IPS-18a (cell line): ENCODE measurements around the gene PTP4A1.
"Not testable (repeated sequence)": the region's sequence is repeated elsewhere in the genome, so short reads cannot be mapped to it uniquely, and the experiment has no call there.

Experiments used
- H3K27ac ChIP-seq: one replicate; pipeline ENCODE4 v1.5.1; 2013; ENCODE audit warnings: low read length
- H3K27me3 ChIP-seq: one replicate; pipeline ENCODE4 v1.6.1; 2013; ENCODE audit warnings: mild to moderate bottlenecking, low read length; ENCODE audit not compliant: control insufficient read depth, insufficient read depth
- H3K36me3 ChIP-seq: one replicate; pipeline ENCODE4 v1.6.1; 2013; ENCODE audit warnings: low read depth, low read length; ENCODE audit not compliant: control insufficient read depth
- H3K4me1 ChIP-seq: one replicate; pipeline ENCODE4 v1.6.1; 2013; ENCODE audit warnings: low read depth, low read length; ENCODE audit not compliant: control insufficient read depth
- H3K4me3 ChIP-seq: one replicate; pipeline ENCODE4 v1.5.1; 2013; ENCODE audit warnings: low read length
- H3K9ac ChIP-seq: one replicate; pipeline ENCODE4 v1.6.1; 2013; ENCODE audit warnings: mild to moderate bottlenecking, low read length, moderate library complexity
- H3K9me3 ChIP-seq: one replicate; pipeline ENCODE4 v1.6.1; 2013; ENCODE audit warnings: low read depth, low read length; ENCODE audit not compliant: control insufficient read depth

Gene PTP4A1

GRCh38 chr6:63585652-63586051 lies 13.4 kb downstream of the PTP4A1 start:
- not testable (repeated sequence) for H3K4me3 ChIP-seq, H3K9ac ChIP-seq, H3K9me3 ChIP-seq, H3K27ac ChIP-seq, H3K27me3 ChIP-seq, H3K4me1 ChIP-seq
- H3K36me3 ChIP-seq, result peaks cover 14% of the 10 kb centered on the region

GRCh38 chr6:63589952-63590411 lies 17.7 kb downstream of the PTP4A1 start:
- no peaks in the 10 kb centered on the region for H3K9me3 ChIP-seq

GRCh38 chr6:63592886-63593285 lies 20.6 kb downstream of the PTP4A1 start:
- Histone ChIP-seq H3K9ac (no peak overlapping the region), H3K9me3 (no peaks in the 10 kb centered on the region), H3K4me3 (no peak overlapping the region), H3K27ac (no peak overlapping the region), H3K4me1 (peaks cover 13% of the 10 kb centered on the region), H3K36me3 (no peaks in the 10 kb centered on the region), H3K27me3 (no peaks in the 10 kb centered on the region)

More at GRCh38 chr6:63589952-63590411, 17.7 kb downstream of the PTP4A1 start:
- H3K27ac ChIP-seq, result no peak overlapping the region
- no peak overlapping the region for H3K9ac ChIP-seq
- no peak overlapping the region for H3K4me3 ChIP-seq
- no peaks in the 10 kb centered on the region for H3K36me3 ChIP-seq
- H3K4me1 ChIP-seq, result peaks cover 8% of the 10 kb centered on the region
- H3K27me3 ChIP-seq, result no peaks in the 10 kb centered on the region

- H3K4me3 ChIP-seq, result peak overlapping the region; percentile 89
- peak overlapping the region; percentile 13 for H3K27ac ChIP-seq
- H3K4me1 ChIP-seq, result peaks cover 5% of the 10 kb centered on the region
- peak overlapping the region; percentile 82 for H3K9ac ChIP-seq
- no peaks in the 10 kb centered on the region for H3K36me3 ChIP-seq
- no peaks in the 10 kb centered on the region for H3K27me3 ChIP-seq
- no peaks in the 10 kb centered on the region for H3K9me3 ChIP-seq
Measured at GRCh38 chr6:63597141-63598048, 25.1 kb downstream of the PTP4A1 start.

GRCh38 chr6:63598049-63599036 lies 26.1 kb downstream of the PTP4A1 start:
- Histone ChIP-seq H3K9ac (peak overlapping the region; percentile 82), H3K36me3 (no peaks in the 10 kb centered on the region), H3K4me3 (peak overlapping the region; percentile 89), H3K27ac (peak overlapping the region; percentile 59), H3K4me1 (peaks cover 5% of the 10 kb centered on the region), H3K9me3 (no peaks in the 10 kb centered on the region), H3K27me3 (no peaks in the 10 kb centered on the region)

- no peak overlapping the region for H3K9ac ChIP-seq
- H3K4me1 ChIP-seq, result peaks cover 5% of the 10 kb centered on the region
- H3K27me3 ChIP-seq, result no peaks in the 10 kb centered on the region
- no peaks in the 10 kb centered on the region for H3K9me3 ChIP-seq
- H3K4me3 ChIP-seq, result no peak overlapping the region
- H3K36me3 ChIP-seq, result no peaks in the 10 kb centered on the region
- no peak overlapping the region for H3K27ac ChIP-seq
Measured at GRCh38 chr6:63599243-63599642, 27.0 kb downstream of the PTP4A1 start.

GRCh38 chr6:63600136-63600535 lies 27.9 kb downstream of the PTP4A1 start:
- peaks cover 5% of the 10 kb centered on the region for H3K4me1 ChIP-seq
- no peaks in the 10 kb centered on the region for H3K9me3 ChIP-seq
- no peaks in the 10 kb centered on the region for H3K36me3 ChIP-seq
- H3K27me3 ChIP-seq, result no peaks in the 10 kb centered on the region
- no peak overlapping the region for H3K9ac ChIP-seq
- H3K27ac ChIP-seq, result no peak overlapping the region
- no peak overlapping the region for H3K4me3 ChIP-seq

GRCh38 chr6:63609231-63609630 lies 37.0 kb downstream of the PTP4A1 start:
- H3K4me1 ChIP-seq, result no peaks in the 10 kb centered on the region
- no peak overlapping the region for H3K27ac ChIP-seq
- no peaks in the 10 kb centered on the region for H3K36me3 ChIP-seq
- H3K9me3 ChIP-seq, result no peaks in the 10 kb centered on the region
- H3K4me3 ChIP-seq, result no peak overlapping the region
- H3K9ac ChIP-seq, result no peak overlapping the region
- no peaks in the 10 kb centered on the region for H3K27me3 ChIP-seq

- Histone ChIP-seq H3K9me3 (no peaks in the 10 kb centered on the region), H3K27me3 (no peaks in the 10 kb centered on the region), H3K27ac (no peak overlapping the region), H3K4me3 (no peak overlapping the region), H3K4me1 (no peaks in the 10 kb centered on the region), H3K9ac (no peak overlapping the region), H3K36me3 (no peaks in the 10 kb centered on the region)
Measured at GRCh38 chr6:63610944-63611343, 38.7 kb downstream of the PTP4A1 start.

- no peaks in the 10 kb centered on the region for H3K36me3 ChIP-seq
- H3K27me3 ChIP-seq, result no peaks in the 10 kb centered on the region
- no peaks in the 10 kb centered on the region for H3K4me1 ChIP-seq
- no peak overlapping the region for H3K4me3 ChIP-seq
- no peaks in the 10 kb centered on the region for H3K9me3 ChIP-seq
- H3K9ac ChIP-seq, result no peak overlapping the region
- no peak overlapping the region for H3K27ac ChIP-seq
Measured at GRCh38 chr6:63611560-63611959, 39.3 kb downstream of the PTP4A1 start.

- Histone ChIP-seq H3K36me3 (no peaks in the 10 kb centered on the region), H3K4me1 (no peaks in the 10 kb centered on the region), H3K4me3 (no peak overlapping the region), H3K27ac (no peak overlapping the region), H3K9me3 (no peaks in the 10 kb centered on the region), H3K9ac (no peak overlapping the region), H3K27me3 (no peaks in the 10 kb centered on the region)
Measured at GRCh38 chr6:63615590-63615989, 43.3 kb downstream of the PTP4A1 start.
